Mucosa of descending colon (tissue), 3 donors: Measurements from ENCODE around the gene THBS1. TPM values are rescaled to one million over a fixed set of nuclear protein-coding genes. Genes with fewer than 3 reads are reported as not detected.
A peak's percentile ranks its signal among the peaks of the same experiment; 100 is the strongest.

Source experiments
- ATAC-seq: fragments of 200-7000 bp; cut with Tn5 transposase; one replicate; pipeline ENCODE4 v1.9.1; 2020; ENCODE audit warnings: mild to moderate bottlenecking, moderate library complexity
- DNase-seq, 3 donors: peaks; one replicate each; pipeline ENCODE4 v3.0.0-alpha.2; 2020
- H3K36me3 ChIP-seq: fragments of 200-600 bp; one replicate; pipeline ENCODE4 v1.8.0; 2021; ENCODE audit warnings: low read depth, mild to moderate bottlenecking
- H3K4me1 ChIP-seq: fragments of 200-600 bp; one replicate; pipeline ENCODE4 v1.8.0; 2021; ENCODE audit warnings: low read depth, mild to moderate bottlenecking
- H3K4me3 ChIP-seq: fragments of 200-600 bp; one replicate; pipeline ENCODE4 v1.8.0; 2021; ENCODE audit warnings: mild to moderate bottlenecking
- H3K9me3 ChIP-seq: fragments of 200-600 bp; one replicate; pipeline ENCODE4 v1.8.0; 2021; ENCODE audit warnings: mild to moderate bottlenecking
- CTCF ChIP-seq: fragments of 200-600 bp; IDR thresholded peaks from one replicate; pipeline ENCODE4 v1.8.0; 2022; ENCODE audit warnings: antibody characterized with exemption, mild to moderate bottlenecking
- intact Hi-C, 2 donors: fragments of 100-400 bp; cut with DNase I in 1 of 2; cut with micrococcal nuclease in 1 of 2; formaldehyde crosslinking; loops; one replicate each; pipeline versions ENCODE4 v1.11.0 to v1.11.1; 2022; cut with DNase I, micrococcal nuclease
- total RNA-seq, 3 donors: library from RNA; stranded (reverse); fragmentation: NEBNext Ultra II Directional in 2 of 3; extraction: Animal tissue kit (Norgen Biotek cat#: 25700) in 2 of 3; gene quantifications; one replicate each; pipeline versions ENCODE4 v1.2.1 to v1.2.4, GENCODE V29; 2021 to 2023
- donor health status: DM: no; HTN: no; CAD: no; lungs with moderate emphysema.
- donor health status: DM: no; HTN: no; CAD: no.
- donor health status: DM: no; HTN: yes; CAD: no.

THBS1 gene
- total RNA-seq, 3 donors from 2014 or later = 209 to 356 (median 288) TPM

- DNase-seq = no peak
- Histone ChIP-seq H3K9me3 (peaks cover 26% of the 10 kb centered on the region), H3K4me1 (no peaks in the 10 kb centered on the region), H3K36me3 (no peaks in the 10 kb centered on the region), H3K4me3 (no peak overlapping the region)
- intact Hi-C loops = no loop called here
- TF ChIP-seq CTCF = no peak
- ATAC-seq = no peak
Measured at GRCh38 chr15:39610665-39611064, 29.8 kb downstream of the THBS1 start.

- intact Hi-C loops = no loop called here
- no peak for ATAC-seq
Measured at GRCh38 chr15:39613271-39613670, 32.4 kb downstream of the THBS1 start.

GRCh38 chr15:39613861-39614260 lies 33.0 kb downstream of the THBS1 start:
- no peaks in the 10 kb centered on the region for H3K4me1 ChIP-seq
- intact Hi-C loops = no loop called here
- H3K4me3 ChIP-seq = no peak overlapping the region
- ATAC-seq (no peak), DNase-seq (no peak)
- no peaks in the 10 kb centered on the region for H3K36me3 ChIP-seq
- TF ChIP-seq CTCF = no peak
- peaks cover 26% of the 10 kb centered on the region for H3K9me3 ChIP-seq

More at GRCh38 chr15:39613271-39613670, 32.4 kb downstream of the THBS1 start:
- no peak for TF ChIP-seq CTCF
- Histone ChIP-seq H3K4me3 (no peak overlapping the region), H3K36me3 (no peaks in the 10 kb centered on the region), H3K9me3 (peaks cover 26% of the 10 kb centered on the region), H3K4me1 (no peaks in the 10 kb centered on the region)
- DNase-seq = no peak

GRCh38 chr15:39616731-39617455 lies 36.0 kb downstream of the THBS1 start:
- H3K9me3 ChIP-seq = peaks cover 10% of the 10 kb centered on the region
- no peak for TF ChIP-seq CTCF
- no peaks in the 10 kb centered on the region for H3K36me3 ChIP-seq
- intact Hi-C loops = no loop called here
- DNase-seq = no peak
- no peak overlapping the region for H3K4me3 ChIP-seq
- peaks cover 8% of the 10 kb centered on the region for H3K4me1 ChIP-seq
- ATAC-seq = peak; percentile 73

GRCh38 chr15:39618063-39618823 lies 37.4 kb downstream of the THBS1 start:
- peaks cover 1% of the 10 kb centered on the region for H3K9me3 ChIP-seq
- intact Hi-C loops = no loop called here
- no peak for TF ChIP-seq CTCF

More at GRCh38 chr15:39618063-39618823, 37.4 kb downstream of the THBS1 start:
- Histone ChIP-seq H3K4me3 (no peak overlapping the region), H3K36me3 (no peaks in the 10 kb centered on the region), H3K4me1 (peaks cover 16% of the 10 kb centered on the region)
- DNase-seq (no peak), ATAC-seq (no peak)
